GM19463 (cell line): ENCODE results near the gene FKBP11.

Experiments
- ATAC-seq: cut with Tn5 transposase; IDR thresholded peaks from one replicate; pipeline ENCODE4 v1.9.1; 2021; ENCODE audit warnings: mild to moderate bottlenecking, moderate library complexity; ENCODE audit not compliant: unreplicated experiment

The FKBP11 gene

GRCh38 chr12:48925304-48926011 is at the start of gene FKBP11:
FKBP11 (minus strand) TSS chr12:48925492; CDS start chr12:48925428, 64 bp downstream.
- peak; percentile 78 for ATAC-seq

- no peak for ATAC-seq
These were observed 48.8 kb upstream of the FKBP11 start for GRCh38 chr12:48973941-48974673.

- ATAC-seq: no peak
These were observed 48.2 kb upstream of the FKBP11 start for GRCh38 chr12:48973531-48973930.

- no peak for ATAC-seq
These were observed 47.7 kb upstream of the FKBP11 start for GRCh38 chr12:48972952-48973483.

GRCh38 chr12:48972213-48972951 is 47.1 kb upstream of the FKBP11 start:
- ATAC-seq: no peak

- no peak for ATAC-seq
These were observed 45.5 kb upstream of the FKBP11 start for GRCh38 chr12:48970702-48971334.

- peak; percentile 36 for ATAC-seq
These were observed 44.8 kb upstream of the FKBP11 start for GRCh38 chr12:48969833-48970701.

GRCh38 chr12:48969160-48969771 is 44.0 kb upstream of the FKBP11 start:
- ATAC-seq: no peak

- ATAC-seq: no peak
These were observed 43.2 kb upstream of the FKBP11 start for GRCh38 chr12:48968467-48968866.

GRCh38 chr12:48967991-48968390 is 42.7 kb upstream of the FKBP11 start:
- ATAC-seq: no peak

GRCh38 chr12:48966177-48966895 is 41.0 kb upstream of the FKBP11 start:
- ATAC-seq: no peak

- ATAC-seq: no peak
These were observed 40.1 kb upstream of the FKBP11 start for GRCh38 chr12:48965298-48965838.

- ATAC-seq: no peak
These were observed 36.5 kb upstream of the FKBP11 start for GRCh38 chr12:48961801-48962200.

- ATAC-seq: no peak
These were observed 36.0 kb upstream of the FKBP11 start for GRCh38 chr12:48961331-48961730.

GRCh38 chr12:48960834-48961233 is 35.5 kb upstream of the FKBP11 start:
- no peak for ATAC-seq

- ATAC-seq: no peak
These were observed 32.7 kb upstream of the FKBP11 start for GRCh38 chr12:48958049-48958388.

GRCh38 chr12:48957141-48958048 is 32.1 kb upstream of the FKBP11 start, which contains the start of gene ARF3:
ARF3 (minus strand) TSS chr12:48957487; CDS start chr12:48941095, 16,392 bp downstream.
- ATAC-seq: peak; percentile 91
